NK-92 treated with Interleukin-12 subunit alpha and Interleukin-12 subunit beta, amount 100 ng/mL, for 24 hours (cell line): ENCODE measurements around the gene TRIM29.

Experiments
- DNase-seq: peaks from one replicate; lab custom pipeline; 2025; lab: John Stamatoyannopoulos, UW

The TRIM29 gene

GRCh38 chr11:120139316-120140069 is 1.6 kb upstream of the TRIM29 start:
- no peak for DNase-seq

GRCh38 chr11:120137187-120137610 is 714 bp downstream of the TRIM29 start:
- DNase-seq = no peak

- no peak for DNase-seq
Observed at GRCh38 chr11:120136356-120136755, 1.6 kb downstream of the TRIM29 start.

GRCh38 chr11:120135838-120136237 is 2.1 kb downstream of the TRIM29 start:
- no peak for DNase-seq

GRCh38 chr11:120134931-120135228 is 3.0 kb downstream of the TRIM29 start:
- DNase-seq = no peak

- no peak for DNase-seq
Observed at GRCh38 chr11:120134106-120134930, 3.6 kb downstream of the TRIM29 start.

- DNase-seq = no peak
Observed at GRCh38 chr11:120133216-120134105, 4.5 kb downstream of the TRIM29 start.

- DNase-seq = no peak
Observed at GRCh38 chr11:120132645-120133185, 5.2 kb downstream of the TRIM29 start.

- no peak for DNase-seq
Observed at GRCh38 chr11:120131941-120132644, 5.8 kb downstream of the TRIM29 start.

- no peak for DNase-seq
Observed at GRCh38 chr11:120130991-120131760, 6.7 kb downstream of the TRIM29 start.

GRCh38 chr11:120130176-120130980 is 7.5 kb downstream of the TRIM29 start:
- no peak for DNase-seq

GRCh38 chr11:120129570-120129969 is 8.3 kb downstream of the TRIM29 start:
- DNase-seq = no peak

- no peak for DNase-seq
Observed at GRCh38 chr11:120128392-120129119, 9.4 kb downstream of the TRIM29 start.

- DNase-seq = no peak
Observed at GRCh38 chr11:120127236-120127635, 10.7 kb downstream of the TRIM29 start.

GRCh38 chr11:120126620-120127019 is 11.3 kb downstream of the TRIM29 start:
- DNase-seq = no peak

GRCh38 chr11:120125509-120125908 is 12.4 kb downstream of the TRIM29 start:
- DNase-seq = no peak

- DNase-seq = peak; percentile 20
Observed at GRCh38 chr11:120125024-120125423, 12.9 kb downstream of the TRIM29 start.

- no peak for DNase-seq
Observed at GRCh38 chr11:120124355-120124754, 13.6 kb downstream of the TRIM29 start.

GRCh38 chr11:120123946-120124345 is 14.0 kb downstream of the TRIM29 start:
- no peak for DNase-seq
